ENCODE data around the gene MSL1. TPM values are rescaled to one million over a fixed set of nuclear protein-coding genes. Genes with fewer than 3 reads are reported as not detected.
A peak's percentile ranks its signal among the peaks of the same experiment; 100 is the strongest.

The MSL1 gene
- total and polyA plus RNA-seq, 5 donors from 2014 or later, result 9.3 to 126 (median 10.2) TPM

- DNase-seq (no peak), ATAC-seq (ENCODE audit: low read depth in 2 of 2) (no peak)
- no peaks in the 10 kb centered on the region for H3K9me3 Mint-ChIP-seq
- peaks cover 19 to 86% (median 71%) of the 10 kb centered on the region in 4 donors for H3K4me1 Mint-ChIP-seq
- H3K27ac Mint-ChIP-seq, result peak overlapping the region; percentile 96 to 99 (median 99)
- Histone ChIP-seq H3K9me3 (ENCODE audit: control insufficient read depth in 2 of 2, low read length in 2 of 2) (no peaks in the 10 kb centered on the region), H3K27me3 (ENCODE audit: control insufficient read depth, insufficient read depth, low read length) (no peaks in the 10 kb centered on the region), H3K4me3 (ENCODE audit: low read depth, low read length) (no peak overlapping the region), H3K27ac (ENCODE audit: insufficient read depth, low read length, poor library complexity, severe bottlenecking) (peak overlapping the region; percentile 34), H3K4me1 (ENCODE audit: control insufficient read depth, insufficient read depth, low read length, poor library complexity, severe bottlenecking) (peaks cover 86% of the 10 kb centered on the region), H3K36me3 (ENCODE audit: control insufficient read depth, insufficient read depth, low read length) (no peaks in the 10 kb centered on the region)
- H3K4me3 Mint-ChIP-seq, result peak overlapping the region; percentile 72 to 83 (median 75)
- no peaks in the 10 kb centered on the region for H3K36me3 Mint-ChIP-seq
- peaks cover 6% of the 10 kb centered on the region for H3K27me3 Mint-ChIP-seq
These were observed 11.5 kb upstream of the MSL1 start for GRCh38 chr17:40110026-40110845.

DNA sequence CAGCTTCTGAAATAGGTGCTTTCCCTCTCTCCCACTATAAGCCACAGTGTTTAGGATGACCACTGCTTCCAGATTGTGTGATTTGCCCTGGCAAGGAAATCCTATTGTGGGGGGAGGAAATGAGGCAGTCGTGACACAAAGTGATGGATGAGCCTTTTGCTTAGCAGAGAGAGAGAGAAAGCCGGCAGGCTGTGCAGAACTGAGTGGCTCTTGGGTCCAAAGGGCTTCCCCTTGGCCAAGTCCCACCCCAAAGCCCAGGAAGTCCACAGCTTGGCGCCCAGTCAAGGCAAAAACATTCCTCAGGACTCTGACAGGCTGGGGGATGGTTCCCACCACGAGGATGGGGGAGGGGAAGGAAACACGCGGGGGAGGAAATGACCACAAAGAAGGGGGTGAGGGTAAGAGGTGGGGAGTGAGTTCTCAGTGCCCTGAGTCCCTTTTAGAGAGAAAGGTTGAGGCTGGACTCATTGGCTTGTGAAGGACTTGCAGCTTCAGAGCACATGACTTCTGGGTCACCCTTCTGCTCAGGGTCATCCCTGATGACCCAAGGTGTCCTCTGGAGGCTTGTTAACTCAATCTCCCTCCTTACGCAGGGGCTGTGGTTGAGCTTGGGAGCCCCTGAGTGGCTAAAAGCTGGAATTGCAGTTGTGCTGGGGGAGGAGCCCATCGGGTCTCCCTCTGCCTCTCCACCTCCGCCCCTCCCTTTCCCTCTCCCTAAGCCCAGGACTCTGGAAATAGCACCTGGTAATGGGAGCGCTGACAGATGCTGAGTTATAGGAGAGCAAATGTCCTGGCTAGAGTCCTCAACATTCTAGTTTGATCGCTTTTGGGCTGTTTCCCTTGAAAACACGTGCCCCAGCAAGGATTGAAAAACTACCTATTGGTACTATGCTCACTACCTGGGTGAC lies 10.3 kb upstream of the MSL1 start:
- peaks cover 6% of the 10 kb centered on the region for H3K27me3 Mint-ChIP-seq
- ATAC-seq (ENCODE audit: low read depth in 2 of 2) (peak; percentile 16 to 33), DNase-seq (peak; percentile 59 to 81 (median 69))
- Histone ChIP-seq H3K36me3 (ENCODE audit: control insufficient read depth, insufficient read depth, low read length) (no peaks in the 10 kb centered on the region), H3K9me3 (ENCODE audit: control insufficient read depth in 2 of 2, low read length in 2 of 2) (no peaks in the 10 kb centered on the region), H3K27me3 (ENCODE audit: control insufficient read depth, insufficient read depth, low read length) (no peaks in the 10 kb centered on the region), H3K4me1 (ENCODE audit: control insufficient read depth, insufficient read depth, low read length, poor library complexity, severe bottlenecking) (peaks cover 74% of the 10 kb centered on the region), H3K27ac (ENCODE audit: insufficient read depth, low read length, poor library complexity, severe bottlenecking) (peak overlapping the region; percentile 64), H3K4me3 (ENCODE audit: low read depth, low read length) (peak overlapping the region; percentile 63)
- peaks cover 19 to 76% (median 60%) of the 10 kb centered on the region in 4 donors for H3K4me1 Mint-ChIP-seq
- H3K4me3 Mint-ChIP-seq, result peak overlapping the region; percentile 72 to 91 (median 80)
- no peaks in the 10 kb centered on the region for H3K36me3 Mint-ChIP-seq
- H3K27ac Mint-ChIP-seq, result peak overlapping the region; percentile 89 to 99 (median 99)
- no peaks in the 10 kb centered on the region for H3K9me3 Mint-ChIP-seq

GRCh38 chr17:40112191-40112711 lies 9.5 kb upstream of the MSL1 start:
- Histone ChIP-seq H3K27ac (ENCODE audit: insufficient read depth, low read length, poor library complexity, severe bottlenecking) (peak overlapping the region; percentile 64), H3K27me3 (ENCODE audit: control insufficient read depth, insufficient read depth, low read length) (no peaks in the 10 kb centered on the region), H3K4me3 (ENCODE audit: low read depth, low read length) (peak overlapping the region; percentile 63), H3K4me1 (ENCODE audit: control insufficient read depth, insufficient read depth, low read length, poor library complexity, severe bottlenecking) (peaks cover 66% of the 10 kb centered on the region), H3K9me3 (ENCODE audit: control insufficient read depth in 2 of 2, low read length in 2 of 2) (no peaks in the 10 kb centered on the region), H3K36me3 (ENCODE audit: control insufficient read depth, insufficient read depth, low read length) (no peaks in the 10 kb centered on the region)
- Mint-ChIP-seq H3K36me3 (no peaks in the 10 kb centered on the region), H3K9me3 (no peaks in the 10 kb centered on the region), H3K4me3 (peak overlapping the region; percentile 58 to 83 (median 75)), H3K27me3 (peaks cover 6% of the 10 kb centered on the region), H3K4me1 (peaks cover 19 to 68% (median 54%) of the 10 kb centered on the region in 4 donors), H3K27ac (peak overlapping the region; percentile 89 to 99 (median 99))
- ATAC-seq (ENCODE audit: low read depth in 2 of 2) (no peak), DNase-seq (no peak)

- peaks cover 6% of the 10 kb centered on the region for H3K27me3 Mint-ChIP-seq
- peaks cover 61% of the 10 kb centered on the region for H3K4me1 ChIP-seq (ENCODE audit: control insufficient read depth, insufficient read depth, low read length, poor library complexity, severe bottlenecking)
These were observed 9.1 kb upstream of the MSL1 start for GRCh38 chr17:40112718-40113109.

GRCh38 chr17:40113110-40113906 lies 8.5 kb upstream of the MSL1 start:
- ATAC-seq (ENCODE audit: low read depth in 2 of 2), result peak; percentile 86

More at GRCh38 chr17:40112718-40113109, 9.1 kb upstream of the MSL1 start:
- no peaks in the 10 kb centered on the region for H3K9me3 ChIP-seq (ENCODE audit: control insufficient read depth in 2 of 2, low read length in 2 of 2)
- H3K27me3 ChIP-seq (ENCODE audit: control insufficient read depth, insufficient read depth, low read length), result no peaks in the 10 kb centered on the region
- no peaks in the 10 kb centered on the region for H3K36me3 Mint-ChIP-seq
- H3K4me1 Mint-ChIP-seq, result peaks cover 19 to 63% (median 50%) of the 10 kb centered on the region in 4 donors
- DNase-seq (no peak), ATAC-seq (ENCODE audit: low read depth in 2 of 2) (no peak)
- H3K27ac Mint-ChIP-seq, result peak overlapping the region; percentile 14 to 99 (median 99)
- peak overlapping the region; percentile 81 to 85 (median 84) for H3K4me3 Mint-ChIP-seq
- no peaks in the 10 kb centered on the region for H3K36me3 ChIP-seq (ENCODE audit: control insufficient read depth, insufficient read depth, low read length)
- no peaks in the 10 kb centered on the region for H3K9me3 Mint-ChIP-seq
- H3K4me3 ChIP-seq (ENCODE audit: low read depth, low read length), result peak overlapping the region; percentile 69
- H3K27ac ChIP-seq (ENCODE audit: insufficient read depth, low read length, poor library complexity, severe bottlenecking), result peak overlapping the region; percentile 64

DNA sequence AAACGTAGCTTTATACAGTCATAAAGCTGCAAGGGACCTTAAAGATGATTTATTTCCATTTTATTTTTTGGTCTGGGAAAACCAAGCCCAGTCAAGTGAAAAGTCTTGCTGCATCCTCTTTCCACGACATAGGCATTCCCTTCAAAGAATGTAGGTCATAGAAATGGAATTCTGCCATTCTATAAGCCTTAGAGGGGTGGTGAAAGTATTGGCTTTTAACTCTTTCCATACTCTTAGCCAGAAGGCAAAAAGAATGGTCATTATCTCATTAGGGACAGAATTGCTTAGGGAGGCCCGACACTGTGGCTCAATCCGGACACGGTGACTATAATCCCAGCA lies 7.9 kb upstream of the MSL1 start:
- peaks cover 4% of the 10 kb centered on the region for H3K27me3 Mint-ChIP-seq
- peak overlapping the region in 3 of 4 donors; percentile 81 to 85 (median 84) for H3K4me3 Mint-ChIP-seq
- no peak for DNase-seq
- no peaks in the 10 kb centered on the region for H3K9me3 ChIP-seq (ENCODE audit: control insufficient read depth in 2 of 2, low read length in 2 of 2)
- H3K4me1 ChIP-seq (ENCODE audit: control insufficient read depth, insufficient read depth, low read length, poor library complexity, severe bottlenecking), result peaks cover 50% of the 10 kb centered on the region
- no peaks in the 10 kb centered on the region for H3K27me3 ChIP-seq (ENCODE audit: control insufficient read depth, insufficient read depth, low read length)
- no peaks in the 10 kb centered on the region for H3K36me3 Mint-ChIP-seq
- ATAC-seq (ENCODE audit: low read depth in 2 of 2), result no peak
- H3K36me3 ChIP-seq (ENCODE audit: control insufficient read depth, insufficient read depth, low read length), result no peaks in the 10 kb centered on the region
- peak overlapping the region; percentile 68 to 99 (median 99) for H3K27ac Mint-ChIP-seq
- H3K4me3 ChIP-seq (ENCODE audit: low read depth, low read length), result peak overlapping the region; percentile 69
- peak overlapping the region; percentile 57 for H3K27ac ChIP-seq (ENCODE audit: insufficient read depth, low read length, poor library complexity, severe bottlenecking)
- H3K9me3 Mint-ChIP-seq, result no peaks in the 10 kb centered on the region
- peaks cover 25 to 52% (median 44%) of the 10 kb centered on the region in 4 donors for H3K4me1 Mint-ChIP-seq

More at GRCh38 chr17:40113110-40113906, 8.5 kb upstream of the MSL1 start:
- Histone ChIP-seq H3K4me3 (ENCODE audit: low read depth, low read length) (peak overlapping the region; percentile 69), H3K9me3 (ENCODE audit: control insufficient read depth in 2 of 2, low read length in 2 of 2) (no peaks in the 10 kb centered on the region), H3K27ac (ENCODE audit: insufficient read depth, low read length, poor library complexity, severe bottlenecking) (peak overlapping the region; percentile 64), H3K36me3 (ENCODE audit: control insufficient read depth, insufficient read depth, low read length) (no peaks in the 10 kb centered on the region), H3K4me1 (ENCODE audit: control insufficient read depth, insufficient read depth, low read length, poor library complexity, severe bottlenecking) (peaks cover 55% of the 10 kb centered on the region), H3K27me3 (ENCODE audit: control insufficient read depth, insufficient read depth, low read length) (no peaks in the 10 kb centered on the region)
- Mint-ChIP-seq H3K27ac (peak overlapping the region; percentile 98 to 99 (median 99)), H3K36me3 (no peaks in the 10 kb centered on the region), H3K4me3 (peak overlapping the region; percentile 81 to 85 (median 84)), H3K27me3 (peaks cover 4% of the 10 kb centered on the region), H3K9me3 (no peaks in the 10 kb centered on the region), H3K4me1 (peaks cover 23 to 57% (median 46%) of the 10 kb centered on the region in 4 donors)
- peak; percentile 87 to 96 (median 92) for DNase-seq

DNA sequence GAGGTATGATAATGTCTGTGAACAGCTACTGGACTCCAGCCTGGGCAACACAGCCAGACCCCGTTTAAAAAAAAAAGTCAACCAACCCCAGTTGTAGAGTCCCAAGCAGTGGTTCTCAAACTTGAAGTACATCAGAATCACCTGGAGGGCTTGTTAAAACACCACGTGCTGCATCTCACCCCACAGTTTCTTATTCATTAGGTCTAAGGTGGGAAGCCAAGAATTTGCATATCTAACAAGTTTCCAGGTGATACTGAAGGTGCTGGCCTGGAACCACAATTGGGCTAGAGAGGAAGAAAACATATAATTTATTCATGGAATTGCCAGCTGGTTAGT lies 6.7 kb upstream of the MSL1 start:
- no peaks in the 10 kb centered on the region for H3K36me3 ChIP-seq (ENCODE audit: control insufficient read depth, insufficient read depth, low read length)
- H3K27ac Mint-ChIP-seq, result peak overlapping the region in 1 of 3 donors; percentile 64
- H3K4me1 Mint-ChIP-seq, result peaks cover 20 to 42% (median 37%) of the 10 kb centered on the region in 4 donors
- peaks cover 4% of the 10 kb centered on the region for H3K27me3 Mint-ChIP-seq
- no peaks in the 10 kb centered on the region for H3K9me3 Mint-ChIP-seq
- DNase-seq (no peak), ATAC-seq (ENCODE audit: low read depth in 2 of 2) (no peak)
- no peaks in the 10 kb centered on the region for H3K36me3 Mint-ChIP-seq
- no peak overlapping the region for H3K27ac ChIP-seq (ENCODE audit: insufficient read depth, low read length, poor library complexity, severe bottlenecking)
- peaks cover 38% of the 10 kb centered on the region for H3K4me1 ChIP-seq (ENCODE audit: control insufficient read depth, insufficient read depth, low read length, poor library complexity, severe bottlenecking)
- H3K4me3 ChIP-seq (ENCODE audit: low read depth, low read length), result no peak overlapping the region
- no peaks in the 10 kb centered on the region for H3K27me3 ChIP-seq (ENCODE audit: control insufficient read depth, insufficient read depth, low read length)
- H3K9me3 ChIP-seq (ENCODE audit: control insufficient read depth in 2 of 2, low read length in 2 of 2), result no peaks in the 10 kb centered on the region
- peak overlapping the region in 1 of 4 donors; percentile 50 for H3K4me3 Mint-ChIP-seq

All from CD4-positive, CD25-positive, alpha-beta regulatory T cell (primary cell).